OCI-LY1 (cell line): ENCODE results near the gene UGT1A10.

Experiments used
- CTCF ChIP-seq: fragments of 200-600 bp; sonication (generic), shearing (Covaris generic); IDR thresholded peaks from 2 replicates; pipeline ENCODE4 v1.5.1; 2017; ENCODE audit warnings: mild to moderate bottlenecking, antibody characterized with exemption, low read length, moderate library complexity, mixed read lengths
- EZH2 ChIP-seq: fragments of 200-600 bp; sonication (generic), shearing (Covaris generic); IDR thresholded peaks from 2 replicates; pipeline ENCODE4 v1.8.0; 2017; ENCODE audit warnings: borderline replicate concordance, mixed run types, mild to moderate bottlenecking, antibody characterized with exemption, low read length, moderate library complexity, mixed read lengths

DNA sequence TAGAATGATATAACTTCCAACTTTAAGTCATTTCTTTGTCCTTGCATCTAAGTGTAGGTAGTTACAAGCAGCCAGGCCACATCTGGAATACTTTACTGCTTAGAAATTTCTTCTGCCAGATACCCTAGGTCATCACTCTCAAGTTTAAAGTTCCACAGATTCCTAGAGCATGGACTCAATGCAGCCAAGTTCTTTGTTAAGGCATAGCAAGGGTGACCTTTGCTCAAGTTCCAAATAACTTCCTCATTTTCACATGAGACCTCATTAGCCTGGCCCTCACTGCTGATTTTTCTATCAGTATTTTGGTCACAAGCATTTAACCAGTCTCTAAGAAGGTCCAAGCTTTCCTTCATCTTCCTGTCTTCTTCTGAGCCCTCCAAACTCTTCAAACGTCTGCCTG lies 27.7 kb downstream of the UGT1A10 start:
- TF ChIP-seq EZH2 (no peak), CTCF (no peak)
